Glutamatergic neuron (in vitro differentiated cells): ENCODE results near the gene SLC5A1. TPM values are rescaled to one million over a fixed set of nuclear protein-coding genes. Genes with fewer than 3 reads are reported as not detected.
"Not testable (repeated sequence)": the region's sequence is repeated elsewhere in the genome, so short reads cannot be mapped to it uniquely, and the experiment has no call there.

ENCODE experiments used
- DNase-seq: peaks from one replicate; pipeline ENCODE4 v3.0.0; 2022
- H3K27ac Mint-ChIP-seq: one replicate; pipeline ENCODE4 v1.8.0; 2020; ENCODE audit warnings: mild to moderate bottlenecking, mixed read lengths, inconsistent platforms; ENCODE audit not compliant: unreplicated experiment
- H3K27me3 Mint-ChIP-seq: one replicate; pipeline ENCODE4 v1.8.0; 2020; ENCODE audit warnings: mild to moderate bottlenecking, moderate library complexity, mixed read lengths, inconsistent platforms; ENCODE audit not compliant: unreplicated experiment
- H3K36me3 Mint-ChIP-seq: one replicate; pipeline ENCODE4 v1.8.0; 2020; ENCODE audit warnings: mild to moderate bottlenecking, mixed read lengths, inconsistent platforms; ENCODE audit not compliant: unreplicated experiment
- H3K4me1 Mint-ChIP-seq: one replicate; pipeline ENCODE4 v1.8.0; 2020; ENCODE audit warnings: mild to moderate bottlenecking, low read depth, mixed read lengths, inconsistent platforms; ENCODE audit not compliant: unreplicated experiment
- H3K4me3 Mint-ChIP-seq: one replicate; pipeline ENCODE4 v1.8.0; 2020; ENCODE audit warnings: mild to moderate bottlenecking, mixed read lengths, inconsistent platforms; ENCODE audit not compliant: unreplicated experiment
- H3K9me3 Mint-ChIP-seq: one replicate; pipeline ENCODE4 v1.8.0; 2020; ENCODE audit warnings: mild to moderate bottlenecking, moderate library complexity, mixed read lengths, inconsistent platforms; ENCODE audit not compliant: unreplicated experiment
- total RNA-seq: library from RNA; stranded (reverse); fragmentation: NEBNext Ultra II Directional; extraction: Animal tissue kit (Norgen Biotek cat#: 25700); gene quantifications from one replicate; pipeline ENCODE4 v1.2.1, GENCODE V29; 2021; ENCODE audit not compliant: unreplicated experiment
- TF ChIP-seq, protein P1 (sequence below): fragments of 200-600 bp; sonication (generic); IDR thresholded peaks from one replicate; pipeline ENCODE4 v1.5.0; 2021; ENCODE audit not compliant: partially characterized antibody, unreplicated experiment

SLC5A1 gene
- total RNA-seq, 1 donor from 2014 or later = not detected

GRCh38 chr22:32158712-32159533 is 115.9 kb downstream of the SLC5A1 start, which contains the start of gene C22orf42:
Gene C22orf42 (minus strand): TSS chr22:32159303. CDS start chr22:32159215, 88 bp downstream.
- Mint-ChIP-seq H3K27me3 (no peaks in the 10 kb centered on the region), H3K4me1 (peaks cover under 1% of the 10 kb centered on the region), H3K4me3 (no peak within 1 kb of the TSS), H3K36me3 (no peaks in the 10 kb centered on the region), H3K27ac (no peak within 1 kb of the TSS), H3K9me3 (peaks cover under 1% of the 10 kb centered on the region)
- TF ChIP-seq, protein P1, sequence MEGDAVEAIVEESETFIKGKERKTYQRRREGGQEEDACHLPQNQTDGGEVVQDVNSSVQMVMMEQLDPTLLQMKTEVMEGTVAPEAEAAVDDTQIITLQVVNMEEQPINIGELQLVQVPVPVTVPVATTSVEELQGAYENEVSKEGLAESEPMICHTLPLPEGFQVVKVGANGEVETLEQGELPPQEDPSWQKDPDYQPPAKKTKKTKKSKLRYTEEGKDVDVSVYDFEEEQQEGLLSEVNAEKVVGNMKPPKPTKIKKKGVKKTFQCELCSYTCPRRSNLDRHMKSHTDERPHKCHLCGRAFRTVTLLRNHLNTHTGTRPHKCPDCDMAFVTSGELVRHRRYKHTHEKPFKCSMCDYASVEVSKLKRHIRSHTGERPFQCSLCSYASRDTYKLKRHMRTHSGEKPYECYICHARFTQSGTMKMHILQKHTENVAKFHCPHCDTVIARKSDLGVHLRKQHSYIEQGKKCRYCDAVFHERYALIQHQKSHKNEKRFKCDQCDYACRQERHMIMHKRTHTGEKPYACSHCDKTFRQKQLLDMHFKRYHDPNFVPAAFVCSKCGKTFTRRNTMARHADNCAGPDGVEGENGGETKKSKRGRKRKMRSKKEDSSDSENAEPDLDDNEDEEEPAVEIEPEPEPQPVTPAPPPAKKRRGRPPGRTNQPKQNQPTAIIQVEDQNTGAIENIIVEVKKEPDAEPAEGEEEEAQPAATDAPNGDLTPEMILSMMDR = no peak
- DNase-seq = no peak

GRCh38 chr22:32160411-32160810 is 117.3 kb downstream of the SLC5A1 start:
- DNase-seq, H3K4me1 Mint-ChIP-seq, H3K4me3 Mint-ChIP-seq, H3K9me3 Mint-ChIP-seq, H3K27me3 Mint-ChIP-seq, H3K36me3 Mint-ChIP-seq, H3K27ac Mint-ChIP-seq: not testable (repeated sequence)

Other genes starting within 250 kb of the SLC5A1 start
- gene YWHAH, start 98.7 kb upstream of the SLC5A1 start, total RNA-seq = 250 TPM
- gene C22orf42, start 116.0 kb downstream of the SLC5A1 start, total RNA-seq = not detected
- gene RFPL2, start 161.8 kb downstream of the SLC5A1 start, total RNA-seq = 1.4 TPM
- not detected for gene SLC5A4, start 212.1 kb downstream of the SLC5A1 start, total RNA-seq